Hindlimb muscle (tissue), 1 donor: ENCODE measurements around the gene MAML1. TPM values are rescaled to one million over a fixed set of nuclear protein-coding genes. Genes with fewer than 3 reads are reported as not detected.
"Not testable (repeated sequence)": the region's sequence is repeated elsewhere in the genome, so short reads cannot be mapped to it uniquely, and the experiment has no call there.

Experiments
- DNase-seq: peaks from one replicate; pipeline ENCODE4 v3.0.0-alpha.2; 2013
- polyA plus RNA-seq: library from polyadenylated mRNA; unstranded; fragments of 120-200 nt; gene quantifications from one replicate; pipeline ENCODE4 v1.2.1, GENCODE V29; 2013; ENCODE audit not compliant: insufficient read length

The MAML1 gene
- polyA plus RNA-seq, 1 donor, result 26.7 TPM

GRCh38 chr5:179732918-179733771 is 523 bp downstream of the MAML1 start:
- DNase-seq, result peak; percentile 36

GRCh38 chr5:179733772-179734126 is 1.1 kb downstream of the MAML1 start:
- DNase-seq, result no peak

- DNase-seq, result no peak
These were observed 2.0 kb downstream of the MAML1 start for GRCh38 chr5:179734536-179735164.

- no peak for DNase-seq
These were observed 6.1 kb downstream of the MAML1 start for GRCh38 chr5:179738742-179739141.

- DNase-seq, result not testable (repeated sequence)
These were observed 11.5 kb downstream of the MAML1 start for GRCh38 chr5:179744106-179744505.

- DNase-seq, result no peak
These were observed 14.2 kb downstream of the MAML1 start for GRCh38 chr5:179746872-179747271.

- DNase-seq, result no peak
These were observed 15.2 kb downstream of the MAML1 start for GRCh38 chr5:179747811-179748210.

- no peak for DNase-seq
These were observed 17.4 kb downstream of the MAML1 start for GRCh38 chr5:179749857-179750508.

- no peak for DNase-seq
These were observed 21.3 kb downstream of the MAML1 start for GRCh38 chr5:179753971-179754370.

GRCh38 chr5:179755022-179755421 is 22.4 kb downstream of the MAML1 start:
- DNase-seq, result no peak

GRCh38 chr5:179758955-179759354 is 26.3 kb downstream of the MAML1 start:
- DNase-seq, result no peak

GRCh38 chr5:179759581-179760551 is 27.2 kb downstream of the MAML1 start:
- no peak for DNase-seq

- no peak for DNase-seq
These were observed 29.6 kb downstream of the MAML1 start for GRCh38 chr5:179762079-179762780.

GRCh38 chr5:179762781-179763176 is 30.2 kb downstream of the MAML1 start:
- no peak for DNase-seq

- DNase-seq, result peak; percentile 68
These were observed 30.8 kb downstream of the MAML1 start for GRCh38 chr5:179763215-179763945.

GRCh38 chr5:179764056-179764455 is 31.4 kb downstream of the MAML1 start:
- DNase-seq, result no peak

GRCh38 chr5:179765400-179765799 is 32.8 kb downstream of the MAML1 start:
- DNase-seq, result no peak

GRCh38 chr5:179766021-179766725 is 33.6 kb downstream of the MAML1 start:
- no peak for DNase-seq

GRCh38 chr5:179766726-179767455 is 34.3 kb downstream of the MAML1 start:
- DNase-seq, result no peak
